NCI-H82 treated with DMSO at 0.1 percent for 48 hours (cell line): ENCODE measurements around the gene SYTL3.

Source experiments
- DNase-seq: peaks from one replicate; lab custom pipeline; 2025; ENCODE audit not compliant: unreplicated experiment; lab: John Stamatoyannopoulos, UW

SYTL3 gene

DNA sequence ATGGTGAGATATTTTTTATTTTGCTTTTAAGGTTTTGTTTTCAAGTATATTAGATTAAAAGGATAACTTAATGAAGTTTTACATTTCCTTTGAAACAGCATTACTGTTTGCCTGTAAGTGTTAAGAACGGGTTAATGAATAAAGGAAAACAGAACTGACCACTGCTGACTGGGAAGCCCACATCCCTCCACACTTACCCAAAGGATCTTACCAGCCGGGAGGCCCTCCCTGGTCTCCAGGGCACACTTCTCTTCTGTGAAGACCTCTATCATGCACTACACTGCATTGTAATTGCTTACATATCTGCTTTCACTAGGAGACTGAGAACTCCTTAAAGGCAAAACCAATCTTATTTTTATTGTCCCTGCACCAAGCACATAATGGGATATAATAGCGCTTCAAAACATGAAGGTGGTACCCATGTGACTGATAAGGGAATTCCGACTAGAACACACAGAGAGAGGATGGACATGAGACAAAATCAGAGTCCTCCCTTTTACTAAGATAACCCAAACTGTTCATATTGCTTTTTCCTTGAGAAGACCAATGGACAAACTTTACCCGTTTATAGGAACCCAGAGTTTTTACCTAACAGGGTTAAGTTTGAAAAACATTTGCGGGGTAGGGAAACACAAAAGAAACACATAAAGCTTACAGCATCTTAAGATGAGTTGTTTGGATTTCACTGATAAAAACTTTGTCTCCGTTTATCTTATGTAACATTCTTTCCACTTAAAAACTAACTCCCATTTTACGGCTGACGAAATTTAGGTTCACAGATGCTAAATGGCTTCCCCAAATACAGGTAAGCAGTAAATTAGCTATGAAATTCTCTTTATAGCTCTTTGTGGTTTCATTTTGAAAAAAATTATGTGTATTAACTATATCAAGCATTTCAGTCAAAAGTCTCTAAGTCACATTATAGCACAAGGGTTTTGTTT is 160.6 kb downstream of the SYTL3 start:
- no peak for DNase-seq

DNA sequence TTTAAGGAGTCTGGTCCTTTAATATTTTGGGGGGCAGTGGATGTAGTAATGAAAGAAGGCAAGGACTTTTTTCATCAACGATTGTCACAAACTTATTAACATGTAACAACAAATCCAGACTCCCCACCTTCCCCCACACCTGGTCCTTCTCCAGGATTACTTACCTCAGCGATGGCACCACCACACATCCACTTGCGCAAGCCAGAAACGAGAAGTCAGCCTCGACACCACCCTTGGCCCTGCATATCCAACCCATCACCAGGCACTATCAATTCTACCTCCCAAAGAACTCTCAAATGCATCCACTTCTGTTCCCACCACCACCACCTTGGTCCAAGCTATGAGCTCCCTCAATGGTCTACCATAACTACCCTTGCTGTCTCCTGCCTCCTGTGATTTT is 162.8 kb downstream of the SYTL3 start:
- no peak for DNase-seq

DNA sequence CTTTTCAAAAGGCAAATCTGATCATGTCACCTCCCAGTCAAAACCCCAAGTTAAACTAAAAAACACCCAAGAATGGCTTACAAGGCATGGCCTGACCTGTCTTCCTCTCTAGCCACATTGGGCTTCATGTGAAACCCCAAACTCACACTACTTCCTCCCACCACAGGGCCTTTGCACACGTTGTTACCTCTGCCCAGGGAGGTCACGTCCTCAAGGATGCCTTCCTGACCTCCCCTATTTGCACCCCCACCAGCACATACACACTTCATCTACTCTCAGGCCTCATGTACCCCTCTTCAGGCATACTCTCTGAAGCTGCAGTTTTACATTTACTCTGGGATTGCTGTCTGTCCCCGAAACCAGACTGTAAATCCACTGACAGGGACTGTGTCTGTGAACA is 163.2 kb downstream of the SYTL3 start:
- DNase-seq: no peak
